Brain pericyte (primary cell): Measurements from ENCODE around the gene ICA1L.

Experiments
- DNase-seq: peaks from one replicate; pipeline ENCODE4 v3.0.0-alpha.2; 2012; ENCODE audit warnings: low read depth, low spot score

The ICA1L gene

GRCh38 chr2:202782940-202783558 lies 88.5 kb downstream of the ICA1L start:
- no peak for DNase-seq

DNA sequence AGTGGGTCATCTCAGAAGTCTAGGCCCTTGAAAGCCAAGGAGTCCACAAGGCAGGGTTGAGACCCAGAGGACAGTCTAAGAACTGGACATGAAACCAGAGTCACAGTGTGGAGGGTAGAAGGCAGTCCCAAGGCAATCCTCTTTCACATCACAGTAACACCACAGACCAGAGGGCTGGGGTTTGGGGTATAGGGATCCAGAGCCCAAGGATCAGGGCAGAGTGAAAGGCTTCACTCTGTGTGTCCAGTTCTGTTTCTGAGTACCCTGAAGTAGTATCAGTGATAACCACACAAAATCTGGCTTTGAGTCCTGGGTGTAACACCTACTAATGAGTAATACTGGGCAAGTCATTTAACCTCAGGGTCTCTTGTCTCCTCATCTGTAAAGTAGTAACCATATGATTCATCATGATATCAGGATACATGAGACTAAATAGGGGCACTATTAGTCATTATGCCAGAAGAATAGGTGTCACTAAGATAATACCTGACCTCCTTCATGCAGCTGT lies 91.0 kb downstream of the ICA1L start:
- DNase-seq, result no peak

DNA sequence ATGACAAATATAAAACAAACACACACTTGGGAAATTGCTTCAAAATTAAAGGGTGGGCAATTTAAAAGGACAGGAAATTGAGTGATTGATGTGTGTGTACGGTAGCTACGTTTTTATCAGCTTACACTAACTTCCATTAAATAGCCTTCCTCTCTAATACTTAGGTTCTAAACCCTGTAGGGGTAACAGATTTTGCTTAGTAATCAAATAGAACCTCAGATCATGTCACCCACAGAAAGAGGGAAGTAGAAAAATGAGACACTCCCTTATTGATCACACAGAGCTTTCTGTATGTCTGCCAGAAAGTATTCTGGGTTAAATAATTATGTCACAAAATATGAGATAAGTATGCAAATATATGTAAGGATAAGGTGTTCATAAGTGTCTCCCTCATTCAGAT lies 93.3 kb downstream of the ICA1L start:
- no peak for DNase-seq

DNA sequence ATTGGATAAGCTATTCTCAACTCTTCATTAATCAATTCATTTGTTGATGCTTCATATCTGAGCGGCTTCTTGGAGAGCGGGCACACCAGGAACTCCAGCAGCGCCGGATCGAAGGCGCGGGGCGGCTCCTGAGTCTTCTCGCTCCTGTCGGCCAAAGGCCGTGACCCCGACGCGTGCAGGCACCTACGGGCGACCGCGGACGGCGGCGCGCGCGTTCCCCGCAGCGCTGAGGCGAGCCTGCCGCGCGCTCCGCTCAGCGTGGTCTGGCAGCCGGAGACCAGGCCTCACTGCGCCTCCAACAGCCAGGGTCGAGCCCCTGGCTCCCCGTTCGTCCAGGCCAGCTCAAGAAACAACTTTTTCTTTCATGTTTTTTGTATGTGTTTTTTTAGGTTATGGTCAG lies 97.5 kb downstream of the ICA1L start:
- DNase-seq, result no peak

- no peak for DNase-seq
Measured at GRCh38 chr2:202773301-202773973, 98.1 kb downstream of the ICA1L start.

- no peak for DNase-seq
Measured at GRCh38 chr2:202771741-202772460, 99.7 kb downstream of the ICA1L start.

- DNase-seq, result no peak
Measured at GRCh38 chr2:202771336-202771735, 100.2 kb downstream of the ICA1L start.

- DNase-seq, result no peak
Measured at GRCh38 chr2:202769201-202769600, 102.4 kb downstream of the ICA1L start.

DNA sequence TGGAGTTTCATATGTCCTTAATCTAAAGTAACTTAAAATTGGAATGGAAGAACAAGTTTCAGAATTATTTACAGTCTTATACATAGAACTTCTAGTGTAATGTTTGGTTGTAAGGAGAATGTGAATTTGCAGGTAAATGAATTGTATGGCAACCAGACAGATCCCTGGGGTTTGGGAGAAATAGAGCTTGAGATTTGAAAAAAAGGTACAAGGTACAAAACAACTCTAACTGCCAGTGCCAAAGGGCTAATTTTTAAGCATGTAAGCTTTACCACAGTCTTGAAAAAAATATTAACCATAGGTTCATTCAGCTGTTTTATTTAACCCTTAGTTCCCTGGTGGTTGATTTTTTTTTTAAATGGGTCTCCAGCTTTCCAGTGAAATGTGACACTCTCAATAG lies 103.3 kb downstream of the ICA1L start:
- no peak for DNase-seq

DNA sequence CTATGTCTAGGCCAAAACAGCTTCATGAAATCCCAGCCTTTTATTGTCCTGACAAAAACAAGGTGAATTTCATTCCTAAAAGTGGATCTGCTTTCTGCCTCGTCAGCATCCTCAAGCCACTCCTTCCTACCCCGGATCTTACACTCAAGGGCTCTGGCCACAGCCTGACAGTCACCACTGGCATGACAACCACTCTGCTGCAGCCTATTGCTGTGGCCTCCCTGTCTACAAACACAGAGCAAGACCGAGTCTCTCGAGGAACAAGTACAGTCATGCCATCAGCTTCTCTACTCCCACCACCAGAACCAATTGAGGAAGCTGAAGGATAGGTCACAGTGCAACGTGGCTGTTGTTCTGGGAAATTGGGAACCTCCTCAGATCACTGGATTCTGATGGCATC lies 106.1 kb downstream of the ICA1L start:
- DNase-seq, result no peak

DNA sequence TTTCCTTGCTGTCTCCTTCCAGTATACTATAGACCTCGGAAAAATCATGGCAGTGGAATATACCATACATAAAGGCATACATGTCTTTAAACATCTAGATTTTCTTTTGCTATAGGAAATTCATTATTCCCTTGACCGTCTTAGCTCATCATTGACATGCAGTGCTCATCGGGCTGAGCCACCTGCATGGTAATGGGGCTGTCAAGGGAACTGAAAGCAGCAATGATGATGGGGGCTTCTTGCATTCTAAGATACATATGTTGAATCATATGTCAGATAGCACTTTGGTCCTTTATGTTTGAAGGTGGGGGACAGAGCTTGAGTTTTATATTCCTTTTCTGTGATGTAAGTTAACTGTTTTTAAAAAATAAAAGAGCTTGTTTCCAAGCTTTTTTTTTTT lies 106.6 kb downstream of the ICA1L start:
- no peak for DNase-seq

DNA sequence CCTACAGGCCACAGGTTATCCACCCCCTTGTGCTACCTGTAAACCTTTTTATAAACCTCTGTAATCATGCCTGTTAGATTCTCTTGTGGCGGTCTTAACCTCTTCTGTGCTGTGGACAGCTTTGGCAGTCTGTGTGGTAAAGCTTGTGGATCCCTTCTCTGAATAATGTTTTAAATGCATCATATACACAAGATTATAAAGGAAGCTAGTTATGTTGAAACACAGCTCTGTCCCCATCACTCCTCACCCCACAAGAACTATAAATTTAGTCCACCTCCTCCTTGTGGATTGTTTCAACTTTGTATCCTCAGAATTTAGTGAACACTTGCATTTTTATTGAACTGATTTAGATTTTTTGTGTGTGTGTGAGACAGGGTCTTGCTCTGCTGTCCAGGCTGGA lies 107.7 kb downstream of the ICA1L start:
- no peak for DNase-seq

DNA sequence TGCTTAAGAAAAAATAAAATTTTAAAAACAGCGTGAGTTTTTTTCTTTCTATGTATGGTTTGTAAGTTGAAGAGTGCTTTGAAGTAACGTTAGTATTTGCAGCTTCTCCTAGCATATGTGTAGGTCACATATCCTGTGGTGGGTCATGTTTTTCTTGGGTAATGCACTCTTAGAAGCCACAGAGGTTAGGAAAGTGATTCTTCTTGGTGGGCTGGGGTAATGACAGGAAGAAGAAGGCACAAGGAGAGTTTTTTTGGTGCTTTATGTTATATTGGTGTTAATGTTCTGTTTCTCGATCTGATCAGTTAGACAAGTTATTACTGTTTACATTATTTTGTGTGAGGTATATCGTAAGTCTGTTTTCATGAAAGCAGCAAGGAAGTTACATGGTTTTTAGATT lies 109.0 kb downstream of the ICA1L start:
- no peak for DNase-seq

GRCh38 chr2:202760848-202761247 lies 110.7 kb downstream of the ICA1L start:
- no peak for DNase-seq

GRCh38 chr2:202758604-202759003 lies 113.0 kb downstream of the ICA1L start:
- no peak for DNase-seq

DNA sequence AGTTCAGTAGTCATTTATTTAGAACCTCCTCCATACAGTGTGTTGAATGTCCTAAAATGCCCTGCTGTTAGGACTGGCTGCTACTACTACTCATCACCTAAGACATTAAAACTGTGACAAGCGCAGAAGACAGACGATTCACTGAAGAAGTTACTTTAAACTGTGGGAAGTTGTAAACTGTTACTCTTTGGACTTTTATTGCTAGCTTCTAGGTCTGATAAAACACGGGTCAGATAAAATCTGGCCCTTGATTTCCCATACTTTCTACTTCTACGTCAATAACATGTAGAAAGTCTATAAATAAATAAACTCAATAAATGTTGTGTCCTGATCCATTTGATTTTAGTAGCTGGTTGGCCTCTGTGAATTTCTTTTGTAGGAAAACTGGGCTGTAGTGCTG lies 113.4 kb downstream of the ICA1L start:
- DNase-seq, result no peak

DNA sequence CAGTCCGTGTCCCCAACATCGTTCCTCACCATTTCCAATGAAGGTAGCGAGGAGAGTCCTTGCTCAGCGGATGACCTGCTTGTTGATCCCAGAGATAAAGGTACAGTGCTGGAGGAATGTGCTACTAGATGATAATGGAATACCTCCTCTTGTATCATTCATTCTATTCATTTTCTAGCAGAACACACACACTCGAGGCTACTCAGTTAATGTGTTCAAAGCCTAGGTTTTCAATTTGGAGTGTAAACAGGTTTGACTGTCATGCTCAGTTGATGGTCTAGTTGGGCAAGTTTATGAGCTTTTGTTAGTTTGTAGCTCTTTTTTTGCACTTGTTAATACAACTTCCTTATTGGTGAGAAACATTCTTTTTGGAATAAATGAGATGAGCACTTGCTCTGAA lies 114.2 kb downstream of the ICA1L start:
- DNase-seq, result no peak

DNA sequence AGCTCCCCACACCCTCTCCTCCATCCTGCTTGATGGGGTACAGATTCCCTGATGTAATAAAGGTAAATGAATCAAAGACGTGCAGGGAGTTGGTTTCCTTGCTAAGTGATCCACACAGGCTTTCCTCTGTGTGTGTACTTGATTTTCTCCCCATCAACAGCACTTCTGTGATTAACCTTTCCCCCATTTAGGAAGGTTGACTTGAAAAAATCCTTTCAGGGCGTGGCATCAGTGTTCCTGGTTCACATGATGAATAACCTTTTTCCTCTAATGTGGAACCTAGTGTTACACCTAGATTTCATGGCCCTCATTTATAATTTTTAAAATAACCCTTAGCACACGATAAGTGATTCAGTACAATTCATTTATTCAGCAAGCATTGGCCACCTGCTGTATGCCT lies 115.0 kb downstream of the ICA1L start:
- DNase-seq, result no peak

- no peak for DNase-seq
Measured at GRCh38 chr2:202754936-202755335, 116.6 kb downstream of the ICA1L start.

- DNase-seq, result no peak
Measured at GRCh38 chr2:202752071-202752470, 119.5 kb downstream of the ICA1L start.

DNA sequence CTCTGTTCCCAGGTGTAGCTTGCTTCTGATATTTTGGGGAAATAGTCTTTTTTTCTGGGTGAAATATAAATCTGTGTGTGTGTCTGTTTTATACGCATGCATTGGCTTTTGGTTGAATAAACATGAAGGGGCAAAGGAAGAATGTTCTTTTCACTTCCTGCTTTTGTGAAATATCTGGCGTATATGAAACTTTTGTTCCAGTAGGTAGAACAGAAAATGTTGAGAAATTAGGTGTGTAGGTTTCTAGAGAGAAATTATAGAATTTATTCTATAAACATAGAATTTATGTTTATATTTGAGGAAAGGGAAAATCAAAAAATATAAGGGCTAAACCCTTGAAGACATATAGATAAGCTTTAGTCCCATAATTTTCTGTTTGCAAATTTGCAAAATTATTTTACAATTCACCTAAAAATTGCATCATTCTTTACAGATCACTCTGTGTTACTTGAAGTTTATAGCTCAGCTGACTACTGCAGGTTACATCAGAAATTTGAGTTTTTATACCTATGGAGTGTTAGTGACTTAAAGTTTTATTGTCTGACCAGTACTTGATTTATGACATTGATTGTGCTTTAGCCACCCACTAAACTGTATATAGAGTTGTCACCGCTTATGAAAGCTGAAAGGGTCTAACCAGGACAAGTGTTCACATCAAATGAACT lies 120.7 kb downstream of the ICA1L start:
- DNase-seq, result no peak

DNA sequence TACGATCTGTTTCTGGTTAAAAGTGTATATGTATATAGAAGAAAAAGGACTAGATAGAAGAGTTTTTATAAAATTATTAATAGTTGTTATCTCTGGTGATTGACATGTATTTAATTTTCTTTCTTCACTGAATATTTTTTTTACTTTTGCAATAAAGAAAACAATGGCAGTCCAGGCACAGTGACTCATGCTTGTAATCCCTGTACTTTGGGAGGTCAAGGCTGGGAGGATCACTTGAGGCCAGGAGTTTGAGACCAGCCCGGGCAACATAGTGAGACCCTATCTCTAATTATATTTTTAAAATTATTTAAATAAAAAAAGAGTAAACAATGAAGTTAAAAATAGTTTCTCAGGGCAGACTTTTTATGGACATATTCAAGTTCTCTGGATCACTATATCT lies 122.1 kb downstream of the ICA1L start:
- DNase-seq, result no peak
